IPS-11a (cell line): Measurements from ENCODE around the gene VASN.
A peak's percentile ranks its signal among the peaks of the same experiment; 100 is the strongest.
"Not testable (repeated sequence)": the region's sequence is repeated elsewhere in the genome, so short reads cannot be mapped to it uniquely, and the experiment has no call there.

Experiments
- H3K4me3 ChIP-seq: one replicate; pipeline ENCODE4 v1.5.1; 2013; ENCODE audit warnings: low read depth, low read length, control low read depth

VASN gene

DNA sequence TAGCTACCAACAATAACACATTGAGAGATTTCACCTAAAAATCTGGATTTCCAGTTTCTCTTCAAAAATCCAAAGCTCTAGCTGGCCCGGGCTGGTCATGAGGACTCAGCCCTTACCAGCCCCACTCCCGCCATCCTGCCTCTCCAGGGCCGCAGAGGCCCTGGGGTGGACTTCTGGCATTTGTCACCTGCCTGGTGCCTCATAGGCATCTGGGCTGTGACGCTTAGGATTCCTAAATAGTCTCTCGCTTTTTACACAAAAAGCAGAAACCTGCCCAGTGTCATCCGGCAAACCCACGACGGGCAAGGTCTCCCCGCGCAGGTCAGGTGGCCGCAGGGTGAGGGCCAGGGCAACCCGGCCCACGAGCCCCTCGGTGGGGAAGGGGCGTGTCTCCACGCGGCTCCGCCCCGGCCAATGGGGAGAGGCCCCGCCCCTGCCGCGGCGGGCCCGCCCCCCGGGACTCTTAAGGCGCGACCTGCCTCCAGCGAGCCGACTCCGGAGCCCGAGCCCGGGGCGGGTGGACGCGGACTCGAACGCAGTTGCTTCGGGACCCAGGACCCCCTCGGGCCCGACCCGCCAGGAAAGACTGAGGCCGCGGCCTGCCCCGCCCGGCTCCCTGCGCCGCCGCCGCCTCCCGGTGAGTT is at the start of gene VASN:
TSS of gene VASN (plus strand) at position 492 of the 644 bp plus-strand sequence. CDS start 9,030 bp downstream, outside the sequence.
- H3K4me3 ChIP-seq: peak within 1 kb of the TSS; percentile 47

DNA sequence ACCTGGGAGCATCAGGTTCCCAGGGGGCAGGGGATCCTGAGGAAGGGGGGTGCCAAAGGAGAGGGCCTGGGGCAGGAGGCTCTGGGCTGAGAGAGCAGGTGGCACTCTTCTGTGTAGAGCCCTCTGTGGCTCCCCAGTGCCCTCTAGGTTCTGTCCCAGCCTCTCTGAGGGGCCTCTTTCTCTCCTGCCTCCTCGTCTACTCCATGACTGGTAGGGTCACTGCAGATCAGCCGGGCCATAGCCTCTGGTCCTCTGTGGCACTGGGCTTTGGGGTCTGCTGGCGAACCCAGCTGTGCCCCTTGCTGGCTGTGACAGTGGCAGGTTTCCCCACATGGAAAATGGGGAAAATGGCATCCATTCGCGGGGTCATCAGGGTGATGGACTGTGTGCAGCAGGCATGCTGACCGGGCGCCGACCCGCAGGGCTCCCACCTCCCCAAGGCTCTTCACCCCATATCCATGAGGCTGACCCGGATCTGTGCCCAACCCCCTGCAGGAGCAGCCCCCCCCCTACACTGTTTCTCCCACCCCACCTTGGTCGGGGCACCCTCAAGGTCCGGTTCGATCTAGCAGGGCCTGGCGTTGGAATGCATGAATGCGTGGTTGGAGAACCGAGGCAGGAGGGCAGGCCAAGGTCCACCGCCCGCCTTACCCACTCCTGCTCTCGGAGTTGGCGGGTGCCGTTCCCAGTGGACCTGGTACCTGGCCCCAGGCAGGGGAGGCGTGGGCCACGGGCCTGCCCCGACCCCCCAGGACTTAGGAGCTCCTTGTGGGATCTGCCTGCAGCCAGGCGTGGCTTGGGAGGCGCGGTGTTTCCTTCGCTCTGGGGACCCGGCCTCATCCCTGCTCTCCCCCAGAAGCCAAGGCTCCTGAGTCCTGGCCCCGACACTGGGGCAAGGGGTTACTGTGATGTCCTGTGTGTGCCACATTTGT is 49.3 kb upstream of the VASN start:
- H3K4me3 ChIP-seq: no peak overlapping the region

DNA sequence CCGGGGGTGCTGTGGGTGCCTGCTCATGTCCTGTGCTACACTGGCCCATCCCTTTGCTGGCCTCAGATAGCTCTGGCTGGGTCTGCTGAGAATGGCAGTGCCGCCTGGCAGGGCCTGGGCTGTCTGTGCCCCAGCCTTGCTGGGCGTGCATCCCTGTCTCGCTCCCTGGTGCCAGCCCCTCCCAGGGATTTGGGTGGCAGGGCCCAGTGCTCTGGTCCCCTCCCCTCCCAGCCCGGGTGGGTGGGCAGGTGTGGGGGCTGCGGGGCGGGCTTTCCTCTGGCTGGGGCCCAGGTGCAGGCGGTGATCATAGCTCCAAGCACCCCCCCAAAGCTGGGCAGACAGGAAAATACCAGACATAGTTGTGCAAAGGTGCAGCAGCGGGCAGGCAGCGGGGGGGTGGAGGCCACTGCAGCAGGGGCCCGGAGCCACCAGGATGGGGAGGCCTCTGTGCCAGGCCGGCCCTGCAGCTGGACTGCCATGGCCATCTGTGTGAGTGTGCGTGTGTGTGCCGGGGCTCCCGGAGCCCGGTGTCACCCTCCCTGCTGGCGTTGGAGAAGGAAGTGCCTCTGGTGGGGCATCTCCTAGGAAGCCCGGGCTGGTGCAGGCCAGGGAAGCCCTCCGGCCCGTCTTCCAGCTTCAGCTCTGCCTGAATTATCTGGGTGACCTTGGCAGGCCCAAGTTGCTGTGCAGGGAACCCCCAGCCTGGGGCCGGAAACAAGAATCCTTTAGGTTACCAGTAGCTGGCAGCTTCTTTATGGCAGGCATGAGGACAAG is 48.4 kb upstream of the VASN start:
- H3K4me3 ChIP-seq: no peak overlapping the region

DNA sequence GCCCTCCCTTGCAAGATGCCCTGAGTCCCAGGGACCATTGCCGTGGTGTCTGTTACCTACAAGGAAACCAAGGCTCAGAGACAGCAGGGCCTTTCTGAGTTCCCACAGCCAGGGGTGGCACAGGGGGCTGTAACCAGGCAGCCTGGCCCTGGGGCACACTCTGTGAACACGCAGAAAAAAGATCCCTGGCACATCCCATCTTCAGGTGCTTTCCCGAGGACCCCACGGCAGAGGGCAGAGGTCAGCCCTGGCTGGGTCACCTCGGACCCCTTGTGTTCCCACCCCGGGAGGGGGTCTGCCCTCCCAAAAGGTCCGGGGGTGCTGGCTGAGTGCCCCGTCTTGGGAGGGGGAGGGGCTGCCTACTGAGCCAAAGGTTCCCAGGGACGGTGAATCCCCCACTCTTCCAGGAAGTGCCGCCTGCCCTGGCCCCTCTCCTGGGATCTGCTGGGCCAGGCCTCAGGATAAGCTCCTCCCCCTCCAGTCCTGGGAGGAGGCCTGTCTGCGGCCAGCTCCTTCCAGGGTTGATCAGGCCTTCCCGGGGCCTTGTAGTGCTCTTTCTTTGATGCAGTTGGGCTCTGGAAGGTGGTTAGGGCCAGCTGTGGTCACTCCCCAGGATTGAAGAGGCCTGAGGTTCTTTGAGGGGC is 47.7 kb upstream of the VASN start:
- no peak overlapping the region for H3K4me3 ChIP-seq

DNA sequence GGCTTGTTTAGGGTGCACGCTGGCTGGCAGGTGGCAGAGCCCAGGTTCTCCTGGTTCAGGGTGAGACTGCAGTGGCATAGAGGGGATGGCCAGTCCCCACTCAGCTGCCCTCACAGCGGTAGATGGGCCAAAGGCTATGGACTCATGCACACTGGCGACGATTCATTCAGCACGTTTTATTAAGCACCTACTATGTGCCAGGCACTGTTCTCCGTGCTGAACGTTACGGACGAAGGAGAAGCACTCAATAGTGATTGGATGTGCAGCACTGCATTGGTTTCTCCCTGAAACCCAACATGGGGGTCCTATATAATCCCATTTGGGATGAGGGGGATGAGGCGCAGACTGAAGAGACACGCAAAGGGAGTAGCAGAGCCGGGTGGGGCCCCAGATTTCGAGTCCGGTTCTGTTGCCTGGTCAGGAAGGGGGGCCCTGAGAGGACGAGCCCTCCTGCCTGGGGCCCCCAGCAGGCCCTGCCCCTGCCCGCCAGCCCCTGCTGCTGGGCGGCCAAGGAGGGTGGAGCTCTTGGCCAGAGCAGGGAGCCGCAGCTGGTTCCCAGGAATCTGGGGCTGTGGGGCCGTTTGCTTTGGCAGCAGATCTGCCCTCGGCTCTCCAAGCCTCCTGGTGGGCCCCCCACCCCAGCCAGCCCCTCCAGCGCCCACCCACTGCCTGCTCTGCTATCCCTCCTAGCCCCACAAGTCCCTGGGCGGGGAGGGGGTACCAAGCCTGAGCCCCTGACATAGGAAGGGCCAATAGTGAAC is 47.0 kb upstream of the VASN start:
- no peak overlapping the region for H3K4me3 ChIP-seq

DNA sequence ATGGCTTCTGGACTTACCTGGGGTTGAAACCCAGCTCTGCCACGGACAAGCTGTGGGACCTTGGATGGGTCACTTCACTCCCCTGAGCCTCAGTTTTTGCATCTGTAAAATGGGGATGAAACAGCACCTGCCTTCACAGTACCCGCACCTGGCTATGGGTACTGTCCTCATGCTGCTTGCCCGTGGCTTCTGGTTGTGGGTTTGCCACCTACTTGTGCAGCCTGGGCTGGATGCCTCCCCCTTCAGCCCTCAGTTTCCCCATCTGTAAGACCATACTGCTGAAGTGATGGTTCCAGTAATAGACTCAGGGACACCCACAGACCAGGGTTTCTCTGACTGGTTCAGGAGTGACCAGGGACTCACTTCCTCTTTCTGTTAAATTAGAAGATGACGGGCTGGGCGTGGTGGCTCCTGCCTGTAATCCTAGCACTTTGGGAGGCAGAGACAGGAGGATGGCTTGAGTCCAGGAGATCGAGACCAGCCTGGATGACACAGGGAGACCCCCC is 46.3 kb upstream of the VASN start:
- H3K4me3 ChIP-seq: no peak overlapping the region

DNA sequence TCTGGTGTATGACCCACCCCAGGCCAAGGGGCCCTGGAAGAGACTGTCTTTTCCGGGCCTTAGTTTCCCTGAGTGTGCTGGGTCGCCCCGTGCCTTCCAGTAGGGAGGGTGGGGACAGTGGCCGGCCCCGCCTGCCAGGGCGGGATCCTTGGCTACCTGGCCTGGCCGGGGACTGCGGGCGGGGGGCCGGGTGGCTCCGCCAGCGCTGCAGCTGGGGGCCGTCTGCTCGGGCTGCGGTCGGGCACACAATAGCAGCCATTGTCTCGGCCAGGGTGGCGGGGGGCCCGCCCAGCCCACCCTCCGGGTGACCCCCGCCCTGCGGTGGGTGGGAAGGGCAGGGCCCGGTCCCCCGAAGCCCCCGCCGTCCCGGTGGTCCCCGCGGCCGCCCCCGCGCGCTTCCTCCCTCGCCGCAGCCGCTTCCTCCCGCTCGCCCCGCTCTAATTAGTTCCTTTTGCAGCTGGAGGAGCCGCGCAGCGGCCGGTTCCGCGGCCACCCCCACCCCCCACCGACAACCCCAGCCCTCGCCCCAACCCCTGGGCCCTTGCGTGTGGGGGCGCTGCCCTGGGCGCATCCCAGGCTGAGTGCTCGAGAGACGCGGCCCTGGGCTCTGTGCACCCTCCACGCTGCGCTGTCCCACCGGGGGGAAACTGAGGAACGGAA is 44.1 kb upstream of the VASN start:
- peak overlapping the region; percentile 8 for H3K4me3 ChIP-seq

DNA sequence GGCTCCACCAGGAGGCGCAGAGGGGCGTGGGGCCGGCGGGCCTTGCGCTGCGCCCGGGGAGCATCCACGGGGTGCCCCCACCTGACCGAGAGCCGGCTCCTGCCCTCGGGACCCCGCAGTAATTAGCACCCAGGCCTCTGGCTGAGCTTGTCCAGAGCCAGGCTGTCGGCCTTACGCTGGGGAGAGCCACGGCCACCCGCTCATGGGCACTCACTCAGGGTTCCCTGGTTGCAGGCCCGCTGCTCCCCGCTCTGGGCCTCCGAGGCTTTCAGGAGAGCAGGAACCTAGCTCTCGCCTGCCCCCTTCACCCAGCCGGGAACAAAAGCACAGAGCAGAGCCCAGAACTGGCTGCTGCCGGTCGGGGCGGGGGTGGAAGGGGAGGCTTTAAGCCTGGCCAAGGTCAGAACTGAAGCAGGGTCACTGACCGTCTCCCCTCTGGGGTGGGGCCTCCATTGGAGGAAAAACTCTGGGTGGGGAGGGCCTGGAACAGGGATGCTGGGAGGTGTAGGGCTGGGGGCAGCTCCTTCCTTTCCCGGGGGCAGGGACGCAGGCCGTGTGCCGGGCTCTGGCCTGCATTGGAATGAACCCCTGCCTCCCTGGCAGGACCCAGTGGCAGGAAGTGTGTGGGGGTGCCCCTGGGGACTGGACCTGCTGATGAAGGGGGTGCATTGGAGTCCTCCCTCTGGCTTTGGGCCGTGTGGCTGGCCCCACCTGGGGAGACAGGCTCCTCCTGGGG is 43.4 kb upstream of the VASN start:
- H3K4me3 ChIP-seq: no peak overlapping the region

DNA sequence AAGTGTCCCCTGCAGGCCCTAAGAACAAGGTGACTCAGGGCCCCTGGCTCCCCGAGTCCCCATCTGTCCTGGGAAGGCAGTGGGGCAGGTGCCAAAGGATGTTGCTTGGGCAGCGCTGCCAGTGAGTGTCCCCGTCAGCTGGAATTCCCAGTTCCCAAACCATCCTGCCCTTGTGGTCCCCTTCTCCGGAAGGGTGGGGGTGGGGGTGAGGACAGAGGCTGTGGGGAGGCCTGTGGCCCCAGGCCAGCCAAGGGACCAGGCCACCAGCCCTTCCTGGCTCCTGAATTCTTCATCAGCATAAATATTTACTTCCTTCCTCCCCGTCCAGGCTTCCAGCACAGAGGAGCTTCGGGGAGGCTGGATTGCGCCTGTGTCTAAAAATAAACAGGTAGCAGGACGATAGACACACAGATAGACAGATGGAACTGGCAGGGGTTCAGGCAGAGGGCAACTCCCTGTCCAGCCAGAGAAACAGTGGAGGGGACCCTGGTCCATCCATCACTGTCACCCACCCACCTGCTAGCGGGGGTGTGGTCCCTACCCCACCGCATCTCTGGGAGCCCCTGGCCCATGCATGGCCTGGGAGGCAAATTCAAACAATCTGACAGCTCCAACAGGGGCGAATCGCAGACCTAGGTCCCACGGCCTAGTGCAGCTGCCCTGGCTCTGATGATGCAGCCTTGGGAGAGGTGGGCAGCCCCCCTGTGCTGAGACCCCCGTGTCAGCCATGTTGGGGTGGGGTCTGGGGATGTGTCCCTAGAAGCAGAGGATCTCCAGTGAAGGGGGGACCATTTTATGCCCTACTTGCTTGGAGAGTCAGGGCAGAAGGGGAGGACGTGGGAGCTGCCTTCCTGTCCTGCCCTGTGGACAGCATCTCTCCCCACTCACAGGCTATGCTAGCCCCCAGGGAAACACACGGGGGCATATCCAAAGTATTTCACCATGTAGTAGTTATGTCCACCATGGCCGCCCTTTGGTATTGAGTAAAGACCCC is 42.6 kb upstream of the VASN start:
- H3K4me3 ChIP-seq: no peak overlapping the region

DNA sequence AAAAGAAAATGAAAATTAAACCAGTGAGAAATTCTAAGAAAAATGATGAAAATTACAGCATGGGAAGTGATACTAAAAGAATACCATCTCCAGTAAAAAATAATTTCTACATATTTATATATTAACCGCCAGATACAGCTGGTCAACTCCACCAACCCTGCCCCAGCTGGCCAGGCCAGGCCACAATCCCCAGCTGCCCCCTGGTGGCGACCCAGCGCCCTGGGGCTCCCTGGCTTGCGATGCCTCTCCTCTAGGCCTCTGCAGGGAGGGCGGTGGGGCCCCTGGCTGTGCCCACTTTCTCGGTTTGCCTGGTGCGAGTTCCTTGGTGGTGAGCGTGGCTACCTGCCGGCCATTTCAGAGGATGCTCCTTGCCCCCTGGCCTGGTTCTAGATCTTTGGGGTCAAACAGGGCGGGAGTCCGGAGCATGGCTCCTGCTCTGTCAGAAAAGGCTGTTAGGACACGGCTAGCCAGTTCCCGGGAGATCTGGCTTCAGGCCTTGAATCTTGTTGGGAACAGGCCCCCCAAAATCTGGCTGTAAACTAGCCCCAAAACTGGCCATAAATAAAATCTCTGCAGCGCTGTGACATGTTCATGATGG is 41.3 kb upstream of the VASN start:
- no peak overlapping the region for H3K4me3 ChIP-seq

DNA sequence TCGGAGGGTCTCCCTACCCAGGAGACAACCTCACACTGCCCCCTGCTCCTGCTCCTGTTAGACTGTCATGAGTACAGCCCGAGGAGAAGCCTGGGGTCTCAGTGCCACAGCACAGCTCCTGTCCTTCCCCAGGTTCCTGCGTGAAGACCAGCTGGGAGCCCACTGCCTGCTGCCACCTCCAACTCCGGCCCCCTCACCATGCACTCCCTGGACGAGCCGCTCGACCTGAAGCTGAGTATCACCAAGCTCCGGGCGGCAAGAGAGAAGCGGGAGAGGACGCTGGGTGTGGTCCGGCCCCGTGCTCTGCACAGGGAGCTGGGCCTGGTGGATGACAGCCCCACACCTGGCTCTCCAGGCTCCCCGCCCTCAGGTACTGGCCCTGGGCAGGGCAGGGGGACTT is 39.6 kb upstream of the VASN start:
- H3K4me3 ChIP-seq: no peak overlapping the region

DNA sequence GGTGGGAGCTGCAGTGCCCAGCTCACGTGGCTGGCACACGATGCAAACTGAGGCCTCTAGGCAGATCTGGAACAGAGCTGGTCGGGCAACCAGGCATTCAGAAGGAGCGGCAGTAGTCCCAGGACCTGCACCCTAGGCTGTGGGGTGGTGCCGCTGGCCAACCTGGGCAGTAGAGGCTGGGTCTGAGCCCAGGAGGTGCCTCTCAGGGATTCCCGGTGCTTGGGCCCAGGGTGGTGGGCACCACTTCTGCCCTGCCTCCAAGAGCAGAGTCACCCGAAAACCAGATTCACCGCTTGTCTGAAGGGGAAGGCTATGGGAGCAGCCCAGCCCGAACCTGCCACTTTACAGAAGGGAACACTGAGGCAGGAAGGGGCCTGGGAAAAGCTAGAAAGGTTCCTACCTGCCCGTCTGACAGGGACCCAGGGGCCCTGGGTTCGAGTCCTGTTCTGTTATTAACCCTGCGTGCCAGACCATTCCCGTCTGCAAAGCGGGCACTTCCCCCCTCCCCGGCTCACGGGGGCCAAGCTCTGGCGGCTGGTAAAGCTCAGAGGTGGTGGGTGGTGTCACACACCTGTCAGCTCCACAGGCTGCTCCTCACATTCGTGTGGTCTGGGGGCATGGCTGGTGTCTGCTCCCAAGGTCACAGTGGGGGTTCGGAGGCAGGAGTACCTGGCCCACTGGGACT is 38.9 kb upstream of the VASN start:
- no peak overlapping the region for H3K4me3 ChIP-seq

DNA sequence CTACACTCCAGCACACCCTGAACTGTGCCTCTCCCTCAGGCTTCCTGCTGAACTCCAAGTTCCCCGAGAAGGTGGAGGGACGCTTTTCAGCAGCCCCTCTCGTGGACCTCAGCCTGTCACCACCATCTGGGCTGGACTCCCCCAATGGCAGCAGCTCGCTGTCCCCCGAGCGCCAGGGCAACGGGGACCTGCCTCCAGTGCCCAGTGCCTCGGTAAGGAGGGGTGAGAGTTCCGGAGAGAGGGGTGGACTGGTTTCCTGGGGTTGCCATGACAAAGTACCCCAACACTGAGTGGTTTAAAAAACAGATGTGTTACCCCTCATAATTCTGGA is 38.4 kb upstream of the VASN start:
- H3K4me3 ChIP-seq: no peak overlapping the region

DNA sequence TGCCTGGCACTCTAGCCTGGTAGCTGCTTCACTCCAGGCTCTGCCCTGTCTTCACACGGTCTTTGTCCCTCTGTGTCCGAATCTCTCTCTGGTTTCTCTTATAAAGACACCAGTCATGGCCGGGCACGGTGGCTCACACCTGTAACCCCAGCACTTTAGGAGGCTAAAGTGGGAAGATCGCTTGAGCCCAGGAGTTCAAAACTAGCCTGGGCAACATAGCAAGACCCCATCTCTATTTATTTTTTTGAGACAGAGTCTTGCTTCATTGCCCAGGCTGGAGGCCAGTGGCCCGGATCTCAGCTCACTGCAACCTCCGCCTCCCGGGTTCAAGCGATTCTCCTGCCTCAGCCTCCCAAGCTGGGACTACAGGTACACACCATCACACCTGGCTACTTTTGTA is 37.9 kb upstream of the VASN start:
- H3K4me3 ChIP-seq: not testable (repeated sequence)

DNA sequence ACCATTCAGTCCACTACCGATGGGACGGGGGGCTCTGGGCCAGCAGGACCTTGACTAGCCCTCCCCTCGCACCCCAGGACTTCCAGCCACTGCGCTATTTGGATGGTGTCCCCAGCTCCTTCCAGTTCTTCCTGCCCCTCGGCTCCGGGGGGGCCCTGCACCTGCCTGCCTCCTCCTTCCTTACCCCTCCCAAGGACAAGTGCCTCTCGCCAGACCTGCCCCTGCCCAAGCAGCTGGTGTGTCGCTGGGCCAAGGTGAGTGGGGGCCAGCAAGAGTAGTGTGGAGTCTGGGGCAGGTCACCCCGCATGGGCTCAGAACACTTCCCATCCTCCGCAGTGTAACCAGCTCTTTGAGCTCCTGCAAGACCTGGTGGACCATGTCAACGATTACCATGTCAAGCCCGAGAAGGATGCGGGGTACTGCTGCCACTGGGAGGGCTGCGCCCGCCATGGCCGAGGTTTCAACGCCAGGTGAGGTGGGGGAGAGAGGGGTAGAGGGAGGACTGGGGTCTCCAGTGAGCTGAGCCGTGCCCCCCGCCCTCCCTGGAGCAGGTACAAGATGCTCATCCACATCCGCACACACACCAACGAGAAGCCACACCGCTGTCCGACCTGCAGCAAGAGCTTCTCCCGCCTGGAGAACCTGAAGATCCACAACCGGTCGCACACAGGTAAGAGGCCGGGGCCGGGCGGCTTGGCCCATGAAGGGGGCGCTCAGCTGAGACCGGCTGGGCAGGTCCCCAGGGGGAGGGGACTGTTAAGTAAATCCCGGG is 36.7 kb upstream of the VASN start:
- H3K4me3 ChIP-seq: no peak overlapping the region
